LHCN-M2 (cell line): Measurements from ENCODE around the gene GRK2. TPM values are rescaled to one million over a fixed set of nuclear protein-coding genes. Genes with fewer than 3 reads are reported as not detected.
A peak's percentile ranks its signal among the peaks of the same experiment; 100 is the strongest.
"Not testable (repeated sequence)": the region's sequence is repeated elsewhere in the genome, so short reads cannot be mapped to it uniquely, and the experiment has no call there.

ENCODE experiments used
- DNase-seq: peaks from one replicate; pipeline ENCODE4 v3.0.0-alpha.2; 2012; ENCODE audit warnings: low read depth
- total RNA-seq: library from RNA; depleted of rRNA; stranded (reverse); fragments of >200 nt; gene quantifications from 2 replicates; pipeline ENCODE4 v1.2.3, GENCODE V29; 2014

GRK2 gene
- total RNA-seq, 1 experiment from 2014 or later = 62.6 TPM

- DNase-seq = no peak
Measured at GRCh38 chr11:67311051-67311555, 44.8 kb downstream of the GRK2 start.

GRCh38 chr11:67311556-67312082 lies 45.3 kb downstream of the GRK2 start:
- no peak for DNase-seq

- no peak for DNase-seq
Measured at GRCh38 chr11:67312187-67313021, 46.1 kb downstream of the GRK2 start.

- no peak for DNase-seq
Measured at GRCh38 chr11:67313125-67313890, 47.0 kb downstream of the GRK2 start.

- no peak for DNase-seq
Measured at GRCh38 chr11:67314218-67314617, 47.9 kb downstream of the GRK2 start.

- DNase-seq = no peak
Measured at GRCh38 chr11:67315325-67315909, 49.1 kb downstream of the GRK2 start.

- DNase-seq = no peak
Measured at GRCh38 chr11:67316882-67317204, 50.6 kb downstream of the GRK2 start.

GRCh38 chr11:67317205-67317887 lies 51.1 kb downstream of the GRK2 start:
- DNase-seq = peak; percentile 91

GRCh38 chr11:67317888-67318555 lies 51.7 kb downstream of the GRK2 start:
- no peak for DNase-seq

GRCh38 chr11:67318876-67319275 lies 52.6 kb downstream of the GRK2 start:
- not testable (repeated sequence) for DNase-seq

GRCh38 chr11:67320011-67320410 lies 53.7 kb downstream of the GRK2 start:
- DNase-seq = no peak

GRCh38 chr11:67320691-67321090 lies 54.4 kb downstream of the GRK2 start:
- DNase-seq = no peak

- DNase-seq = peak; percentile 25
Measured at GRCh38 chr11:67321313-67321871, 55.1 kb downstream of the GRK2 start.

GRCh38 chr11:67322049-67322448 lies 55.8 kb downstream of the GRK2 start:
- DNase-seq = no peak

- DNase-seq = no peak
Measured at GRCh38 chr11:67323526-67323925, 57.3 kb downstream of the GRK2 start.

- no peak for DNase-seq
Measured at GRCh38 chr11:67332081-67332691, 65.9 kb downstream of the GRK2 start.
